Stomach smooth muscle (tissue), 2 donors: Measurements from ENCODE around the gene TLE1.
A peak's percentile ranks its signal among the peaks of the same experiment; 100 is the strongest.
"Not testable (repeated sequence)": the region's sequence is repeated elsewhere in the genome, so short reads cannot be mapped to it uniquely, and the experiment has no call there.

Source experiments
- H3K27ac ChIP-seq: one replicate; pipeline ENCODE4 v1.7.0; 2013; ENCODE audit warnings: mild to moderate bottlenecking, low read length, inconsistent platforms
- H3K27me3 ChIP-seq, 2 donors: one replicate each; pipeline ENCODE4 v1.7.0; 2013; ENCODE audit warnings: low read length in 2 of 2; ENCODE audit not compliant: insufficient read depth in 2 of 2, control insufficient read depth in 1 of 2
- H3K36me3 ChIP-seq, 2 donors: one replicate each; pipeline ENCODE4 v1.7.0; 2013; ENCODE audit warnings: low read length in 2 of 2; ENCODE audit not compliant: control insufficient read depth in 2 of 2, insufficient read depth in 2 of 2
- H3K4me1 ChIP-seq: one replicate; pipeline ENCODE4 v1.7.0; 2013; ENCODE audit warnings: low read length; ENCODE audit not compliant: control insufficient read depth, insufficient read depth
- H3K4me3 ChIP-seq, 2 donors: one replicate each; pipeline ENCODE4 v1.7.0; 2013; ENCODE audit warnings: low read length in 2 of 2
- H3K9ac ChIP-seq, 2 donors: one replicate each; pipeline ENCODE4 v1.7.0; 2013; ENCODE audit warnings: low read length in 2 of 2, mild to moderate bottlenecking in 1 of 2
- H3K9me3 ChIP-seq, 2 donors: one replicate each; pipeline ENCODE4 v1.7.0; 2013; ENCODE audit warnings: low read length in 2 of 2; ENCODE audit not compliant: control insufficient read depth in 2 of 2
- donor health status: healthy.
- donor health status: Pancreatic carcinoma.

Gene TLE1

DNA sequence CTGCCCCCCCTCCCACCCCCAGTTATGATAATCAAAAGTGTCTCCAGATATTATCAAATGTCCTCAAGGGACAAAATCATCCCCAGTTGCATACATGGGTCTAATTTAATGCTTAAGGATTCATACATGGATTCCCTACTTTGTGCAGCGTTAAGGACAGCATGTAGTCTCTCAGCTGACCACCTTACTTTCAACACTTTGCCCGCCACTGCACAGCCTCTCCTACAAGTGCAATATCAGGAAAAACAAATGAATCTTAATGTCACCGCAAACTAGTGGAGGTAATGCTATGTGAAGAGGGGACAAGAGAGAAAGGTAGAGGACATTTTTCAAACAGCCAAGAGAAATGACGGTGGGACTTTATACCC is 78.6 kb downstream of the TLE1 start:
- Histone ChIP-seq H3K9ac (no peak overlapping the region), H3K4me1 (peaks cover 32% of the 10 kb centered on the region), H3K27ac (peak overlapping the region; percentile 31), H3K4me3 (no peak overlapping the region), H3K36me3 (peaks cover 14 to 27% of the 10 kb centered on the region in 2 donors), H3K9me3 (no peaks in the 10 kb centered on the region), H3K27me3 (no peaks in the 10 kb centered on the region)

DNA sequence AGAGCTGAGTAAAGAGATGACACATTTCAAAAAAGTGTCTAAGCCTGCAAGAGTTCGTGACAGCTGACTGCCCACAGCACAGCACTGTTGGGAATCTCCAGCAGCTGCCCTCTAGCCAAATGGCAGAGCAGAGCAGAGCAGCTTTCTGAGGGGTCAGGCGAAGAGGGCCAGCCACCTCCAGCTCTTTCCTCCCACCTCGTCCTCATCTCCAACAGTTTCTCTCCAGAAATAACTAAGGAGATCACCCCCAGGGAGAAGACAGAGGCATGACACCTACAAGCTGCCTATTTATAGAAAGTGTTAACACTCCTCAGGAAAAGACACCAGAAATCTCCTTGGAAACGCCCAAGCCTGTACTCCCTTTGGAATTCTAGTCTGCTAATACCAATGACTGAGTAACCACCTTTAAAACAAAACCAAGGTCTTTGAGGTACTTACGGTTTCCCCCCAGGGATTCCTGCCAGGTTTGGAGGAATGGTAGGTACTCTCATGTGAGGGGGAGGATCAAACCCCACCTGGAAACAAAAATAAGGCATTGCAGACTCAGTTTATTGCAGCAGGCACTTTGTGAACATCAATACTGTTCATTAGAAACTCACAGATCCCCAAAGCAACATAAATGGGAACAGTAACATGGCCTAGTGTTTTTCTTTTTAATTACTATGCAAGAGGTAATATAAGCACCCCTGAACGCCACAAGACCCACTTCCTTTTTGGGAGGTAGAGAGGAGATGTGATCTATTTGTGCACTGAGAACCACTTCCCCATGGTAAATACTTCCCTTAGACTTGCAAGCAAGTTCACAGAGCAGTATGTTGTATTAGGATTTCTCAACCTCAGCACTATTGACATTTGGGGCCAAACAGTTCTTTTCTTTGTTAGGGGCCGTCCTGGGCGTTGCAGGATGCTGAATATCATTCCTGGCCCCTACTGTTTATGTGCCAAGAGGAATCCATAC is 79.3 kb downstream of the TLE1 start:
- no peaks in the 10 kb centered on the region for H3K27me3 ChIP-seq
- no peak overlapping the region for H3K9ac ChIP-seq
- H3K27ac ChIP-seq, result peak overlapping the region; percentile 64
- H3K36me3 ChIP-seq, result peaks cover 14 to 26% of the 10 kb centered on the region in 2 donors
- H3K4me1 ChIP-seq, result peaks cover 32% of the 10 kb centered on the region
- H3K4me3 ChIP-seq, result peak overlapping the region in 1 of 2 donors; percentile 22
- H3K9me3 ChIP-seq, result no peaks in the 10 kb centered on the region

DNA sequence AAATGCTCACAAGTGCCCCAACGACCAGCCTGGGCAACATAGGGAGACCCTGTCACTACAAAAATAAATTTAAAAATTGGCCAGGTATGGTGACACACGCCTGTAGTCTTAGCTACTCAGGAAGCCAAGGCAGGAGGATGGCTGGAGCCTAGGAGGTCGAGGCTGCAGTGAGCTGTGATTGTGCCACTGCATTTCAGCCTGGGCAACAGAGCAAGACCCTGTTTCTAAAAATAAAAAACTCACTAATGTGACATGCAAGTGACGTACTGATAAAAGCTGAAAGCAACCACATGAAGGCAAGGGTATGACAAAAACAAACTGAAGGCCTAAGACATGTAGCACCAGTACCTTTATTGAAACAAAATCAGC is 81.1 kb downstream of the TLE1 start:
- no peaks in the 10 kb centered on the region for H3K9me3 ChIP-seq
- H3K36me3 ChIP-seq, result peaks cover 19 to 25% of the 10 kb centered on the region in 2 donors
- peaks cover 23% of the 10 kb centered on the region for H3K4me1 ChIP-seq
- no peaks in the 10 kb centered on the region for H3K27me3 ChIP-seq
- no peak overlapping the region for H3K27ac ChIP-seq
- no peak overlapping the region for H3K4me3 ChIP-seq
- H3K9ac ChIP-seq, result no peak overlapping the region

DNA sequence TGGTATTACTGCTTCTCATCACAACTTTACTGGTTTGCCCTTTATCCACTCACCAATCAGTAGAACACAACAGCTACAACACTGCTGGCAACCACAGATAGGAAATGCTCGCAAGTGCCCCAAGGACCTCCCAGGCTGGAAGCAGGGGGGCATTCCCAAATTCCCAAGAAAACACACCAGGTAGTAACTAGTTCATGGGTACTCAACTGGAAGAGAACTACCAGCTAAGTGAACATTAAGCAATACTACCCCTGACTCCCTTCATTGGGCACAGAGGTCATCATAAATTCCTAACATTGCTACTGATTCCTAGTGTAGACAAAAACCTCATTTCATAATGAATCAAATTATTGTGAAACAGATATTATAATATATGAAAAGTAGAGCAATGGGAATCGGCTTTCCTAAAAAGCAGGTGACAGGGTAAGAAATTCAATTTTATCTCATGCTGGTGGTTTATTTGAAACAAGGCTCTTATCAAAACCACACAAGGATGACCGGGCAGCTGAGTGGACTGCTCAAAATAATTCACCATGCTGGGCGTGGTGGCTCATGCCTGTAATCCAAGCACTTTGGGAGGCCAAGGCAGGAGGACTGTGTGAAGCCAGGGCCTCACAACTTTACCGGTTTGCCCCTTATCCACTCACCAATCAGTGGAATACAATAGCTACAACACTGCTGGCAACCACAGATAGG is 81.6 kb downstream of the TLE1 start:
- H3K27ac ChIP-seq, result peak overlapping the region; percentile 11
- H3K9me3 ChIP-seq, result no peaks in the 10 kb centered on the region
- H3K4me1 ChIP-seq, result peaks cover 19% of the 10 kb centered on the region
- H3K4me3 ChIP-seq, result no peak overlapping the region
- no peak overlapping the region for H3K9ac ChIP-seq
- no peaks in the 10 kb centered on the region for H3K27me3 ChIP-seq
- peaks cover 19 to 28% of the 10 kb centered on the region in 2 donors for H3K36me3 ChIP-seq

DNA sequence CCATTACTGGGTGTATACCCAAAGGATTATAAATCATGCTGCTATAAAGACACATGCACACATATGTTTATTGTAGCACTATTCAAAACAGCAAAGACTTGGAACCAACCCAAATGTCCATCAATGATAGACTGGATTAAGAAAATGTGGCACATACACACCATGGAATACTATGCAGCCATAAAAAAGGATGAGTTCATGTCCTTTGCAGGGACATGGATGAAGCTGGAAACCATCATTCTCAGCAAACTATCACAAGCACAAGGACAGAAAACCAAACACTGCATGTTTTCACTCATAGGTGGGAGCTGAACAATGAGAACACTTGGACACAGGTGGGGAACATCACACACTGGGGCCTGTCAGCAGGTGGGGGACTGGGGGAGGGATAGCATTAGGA is 83.1 kb downstream of the TLE1 start:
- H3K36me3 ChIP-seq, result peaks cover 23 to 30% of the 10 kb centered on the region in 2 donors
- H3K27ac ChIP-seq, H3K9me3 ChIP-seq, H3K4me3 ChIP-seq, H3K4me1 ChIP-seq, H3K9ac ChIP-seq, H3K27me3 ChIP-seq: not testable (repeated sequence)

DNA sequence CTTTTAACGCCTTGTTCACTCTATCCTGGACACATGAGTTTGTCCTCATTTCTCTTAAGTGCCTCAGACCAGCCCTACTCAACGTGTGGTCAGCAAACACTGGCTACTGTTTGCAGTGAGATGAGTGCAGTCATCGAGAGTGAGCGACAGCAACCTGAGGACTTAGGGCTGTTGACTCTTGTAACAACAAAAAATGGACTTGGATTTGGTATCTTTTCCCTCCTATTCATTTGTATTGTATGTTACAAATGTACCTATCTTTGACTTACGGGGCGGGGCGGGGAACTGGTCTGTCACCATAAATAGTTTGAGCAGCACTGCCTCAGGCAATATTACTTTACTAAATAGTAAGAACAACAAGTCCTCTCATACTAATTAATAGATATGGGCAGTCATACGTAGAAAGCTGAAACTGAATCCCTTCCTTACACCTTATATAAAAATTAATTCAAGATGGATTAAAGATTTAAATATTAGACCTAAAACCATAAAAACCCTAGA is 84.1 kb downstream of the TLE1 start:
- no peaks in the 10 kb centered on the region for H3K9me3 ChIP-seq
- H3K36me3 ChIP-seq, result peaks cover 20 to 25% of the 10 kb centered on the region in 2 donors
- no peak overlapping the region for H3K9ac ChIP-seq
- H3K4me3 ChIP-seq, result no peak overlapping the region
- no peaks in the 10 kb centered on the region for H3K27me3 ChIP-seq
- H3K4me1 ChIP-seq, result peaks cover 14% of the 10 kb centered on the region
- H3K27ac ChIP-seq, result no peak overlapping the region

DNA sequence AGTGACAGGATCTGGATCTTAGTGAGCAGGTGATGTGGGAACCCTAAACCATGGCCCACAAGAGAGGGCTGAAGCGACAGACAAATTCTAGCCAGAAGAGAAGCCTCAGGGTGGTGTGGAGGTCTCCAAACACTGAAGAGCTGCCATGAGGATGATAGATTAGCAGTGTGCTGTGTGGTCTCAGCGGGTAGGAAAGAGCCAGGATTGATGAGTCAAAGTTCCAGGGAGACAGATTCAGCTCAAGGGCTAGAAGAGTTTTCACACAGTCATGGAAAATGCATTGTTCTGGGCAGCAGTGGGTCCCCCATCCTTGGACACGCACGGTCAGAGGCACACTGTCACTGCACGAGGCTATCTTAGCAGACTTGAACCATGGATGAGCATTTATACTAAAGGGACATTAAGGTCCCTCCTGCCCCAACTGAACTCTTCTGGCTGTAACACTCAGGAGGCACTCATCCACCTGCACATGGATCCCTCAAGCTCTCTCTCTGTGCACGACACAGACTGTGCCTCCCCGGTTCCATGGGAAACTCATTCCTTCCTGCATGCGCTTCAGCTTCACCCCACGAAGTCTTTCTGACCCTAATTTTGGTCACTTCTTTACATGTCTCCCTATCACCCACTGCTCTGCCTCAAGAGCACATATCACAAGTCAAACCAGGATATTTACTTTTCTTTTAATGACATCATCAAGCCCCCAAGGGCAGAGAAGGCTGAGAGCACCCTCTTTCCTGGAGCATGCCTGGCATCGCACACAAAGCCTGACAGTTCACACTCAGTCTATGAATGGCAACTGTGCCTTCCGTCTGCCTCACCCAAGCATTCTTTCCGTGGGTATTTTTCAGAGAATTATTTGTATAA is 84.8 kb downstream of the TLE1 start:
- H3K27ac ChIP-seq, result no peak overlapping the region
- no peak overlapping the region for H3K9ac ChIP-seq
- peaks cover 20 to 23% of the 10 kb centered on the region in 2 donors for H3K36me3 ChIP-seq
- H3K9me3 ChIP-seq, result no peaks in the 10 kb centered on the region
- no peaks in the 10 kb centered on the region for H3K27me3 ChIP-seq
- H3K4me3 ChIP-seq, result no peak overlapping the region
- peaks cover 7% of the 10 kb centered on the region for H3K4me1 ChIP-seq

DNA sequence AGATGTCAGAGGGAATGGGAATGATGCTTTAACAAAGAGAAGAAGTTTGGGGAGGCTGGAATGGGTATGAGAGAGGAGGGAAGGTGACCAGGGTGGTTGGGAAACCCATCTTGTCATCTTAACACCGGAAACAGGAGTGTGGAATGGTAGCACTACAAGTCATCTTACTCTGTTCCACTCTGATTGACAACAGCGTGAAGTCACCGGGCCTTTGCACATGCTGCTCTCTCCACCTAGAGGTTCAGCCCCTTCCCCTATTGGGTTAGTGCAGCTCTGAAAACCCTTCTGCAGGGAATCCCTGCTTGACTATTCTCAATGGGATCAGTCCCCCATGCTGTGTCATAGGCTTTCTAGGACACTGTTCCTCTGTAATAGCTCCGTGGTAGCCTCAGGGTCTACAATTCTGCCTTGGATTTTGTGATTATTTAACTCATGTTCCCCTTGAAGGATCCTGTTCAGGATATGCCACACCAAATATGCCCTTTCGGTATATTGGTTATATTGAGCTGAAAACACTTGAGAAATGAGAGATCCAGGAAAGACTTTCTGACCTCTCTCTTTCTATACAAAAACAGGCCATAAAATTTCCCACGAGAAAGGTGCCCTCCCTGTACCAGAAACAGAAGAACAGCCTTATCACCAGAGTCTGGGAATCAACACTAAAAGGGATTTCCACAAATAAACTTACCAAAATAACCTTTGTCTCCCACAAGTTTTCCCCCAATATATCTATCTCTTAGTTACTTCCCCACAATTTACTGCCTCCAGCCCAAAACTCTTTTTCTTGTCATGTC is 86.3 kb downstream of the TLE1 start:
- Histone ChIP-seq H3K36me3 (peaks cover 16 to 19% of the 10 kb centered on the region in 2 donors), H3K9ac (no peak overlapping the region), H3K4me3 (no peak overlapping the region), H3K4me1 (peaks cover 16% of the 10 kb centered on the region), H3K27me3 (no peaks in the 10 kb centered on the region), H3K9me3 (no peaks in the 10 kb centered on the region), H3K27ac (no peak overlapping the region)

DNA sequence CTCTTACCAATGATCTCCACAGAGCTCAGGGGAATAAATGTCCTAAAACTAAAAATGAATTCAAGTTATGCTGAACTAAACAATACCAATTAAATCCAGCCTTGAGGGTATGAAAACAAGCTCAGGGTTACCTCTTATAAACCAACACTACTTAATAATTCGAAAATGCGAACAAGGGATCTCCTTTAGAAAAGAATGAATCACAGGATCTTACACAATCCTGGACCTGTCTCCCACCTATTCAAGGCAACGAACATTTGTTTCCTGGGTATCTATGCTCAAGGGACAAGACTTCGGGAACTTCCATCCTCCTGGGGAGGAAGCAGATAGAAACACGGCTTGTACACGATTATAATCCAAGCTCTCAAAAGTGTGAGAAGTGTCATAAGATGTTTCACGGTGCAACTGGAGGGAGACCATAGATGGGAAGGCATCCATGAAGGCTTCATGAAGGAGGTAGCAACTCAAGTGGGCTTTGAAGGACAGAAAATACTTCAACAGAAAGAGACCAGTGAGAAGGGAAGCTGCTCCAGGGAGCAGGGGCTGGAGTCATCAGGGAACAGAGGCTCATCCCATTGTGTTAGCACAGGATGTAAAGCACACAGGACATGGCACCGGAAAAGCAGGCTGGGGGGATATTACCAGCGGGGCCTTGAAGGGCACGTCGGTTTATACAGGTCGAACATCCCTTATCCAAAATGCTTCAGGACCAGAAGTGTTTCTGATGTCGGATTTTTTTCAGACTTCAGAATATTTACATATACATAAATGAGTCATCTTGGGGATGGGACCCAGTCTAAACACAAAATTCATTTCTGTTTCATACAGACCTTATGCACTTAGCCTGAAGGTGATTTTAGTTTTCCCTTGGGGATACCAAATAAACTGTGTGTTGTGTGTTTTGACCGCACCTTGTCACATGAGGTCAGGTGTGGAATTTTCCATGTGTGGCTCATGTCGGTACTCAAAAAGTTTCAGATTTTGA is 87.4 kb downstream of the TLE1 start:
- Histone ChIP-seq H3K4me3 (no peak overlapping the region), H3K9ac (no peak overlapping the region), H3K36me3 (peaks cover 10 to 14% of the 10 kb centered on the region in 2 donors), H3K9me3 (no peaks in the 10 kb centered on the region), H3K27ac (no peak overlapping the region), H3K27me3 (no peaks in the 10 kb centered on the region), H3K4me1 (peaks cover 21% of the 10 kb centered on the region)
